Measurements from ENCODE around the gene TBC1D4. TPM values are rescaled to one million over a fixed set of nuclear protein-coding genes. Genes with fewer than 3 reads are reported as not detected.
"Not testable (repeated sequence)": the region's sequence is repeated elsewhere in the genome, so short reads cannot be mapped to it uniquely, and the experiment has no call there.

The TBC1D4 gene
- total RNA-seq, 1 experiment from 2014 or later, result 19.5 TPM

- Histone ChIP-seq H3K79me2 (ENCODE audit: low read depth) (no peaks in the 10 kb centered on the region), H3K27me3 (ENCODE audit: insufficient read depth, low read depth) (no peaks in the 10 kb centered on the region), H3K4me3 (no peak overlapping the region), H3F3A (ENCODE audit: insufficient read depth, low read depth) (no peaks in the 10 kb centered on the region), H4K20me1 (ENCODE audit: insufficient read depth) (no peaks in the 10 kb centered on the region), H3K36me3 (ENCODE audit: low read depth) (no peaks in the 10 kb centered on the region), H2AFZ (no peak overlapping the region), H3K9me3 (ENCODE audit: insufficient read depth, low read depth) (no peaks in the 10 kb centered on the region), H3K4me2 (no peak overlapping the region), H3K9me2 (ENCODE audit: insufficient read depth) (no peaks in the 10 kb centered on the region), H3K27ac (no peak overlapping the region), H3K4me1 (replicated peaks; ENCODE audit: insufficient read depth) (no peaks in the 10 kb centered on the region)
- no TSS peak for BruUV-seq (replicated peaks)
- CTCF ChIA-PET, result no interaction called here
- intact Hi-C loops (cut with micrococcal nuclease; ENCODE audit: unreplicated experiment), result no loop called here
- DNase-seq, result no peak
- TF ChIP-seq CTCF (conservative IDR thresholded peaks at IDR 0.05) (no peak), EZH2 (IDR thresholded peaks at IDR 0.05; ENCODE audit: low read depth) (no peak)
- POLR2A ChIA-PET (ENCODE audit: unreplicated experiment), result no interaction called here
Measured at GRCh38 chr13:75294110-75294509, 187.9 kb downstream of the TBC1D4 start.

- BruUV-seq (replicated peaks), result no TSS peak
Measured at GRCh38 chr13:75285310-75285709, 196.7 kb downstream of the TBC1D4 start.

GRCh38 chr13:75279834-75280369 is 202.1 kb downstream of the TBC1D4 start:
- H2AFZ ChIP-seq, result no peak overlapping the region
- TF ChIP-seq EZH2 (IDR thresholded peaks at IDR 0.05; ENCODE audit: low read depth), result no peak
- TF ChIP-seq CTCF (conservative IDR thresholded peaks at IDR 0.05), result no peak
- no peaks in the 10 kb centered on the region for H3K27me3 ChIP-seq (ENCODE audit: insufficient read depth, low read depth)
- no peak overlapping the region for H3K4me2 ChIP-seq
- no peak for DNase-seq
- H3K27ac ChIP-seq, result no peak overlapping the region
- POLR2A ChIA-PET (ENCODE audit: unreplicated experiment), result no interaction called here
- H3K9me3 ChIP-seq (ENCODE audit: insufficient read depth, low read depth), result no peaks in the 10 kb centered on the region
- CTCF ChIA-PET, result no interaction called here
- no TSS peak for BruUV-seq (replicated peaks)
- no peaks in the 10 kb centered on the region for H3K36me3 ChIP-seq (ENCODE audit: low read depth)
- H3K4me1 ChIP-seq (replicated peaks; ENCODE audit: insufficient read depth), result no peaks in the 10 kb centered on the region
- no peak overlapping the region for H3K4me3 ChIP-seq
- no peaks in the 10 kb centered on the region for H3K79me2 ChIP-seq (ENCODE audit: low read depth)
- H3K9me2 ChIP-seq (ENCODE audit: insufficient read depth), result no peaks in the 10 kb centered on the region
- no peaks in the 10 kb centered on the region for H4K20me1 ChIP-seq (ENCODE audit: insufficient read depth)
- intact Hi-C loops (cut with micrococcal nuclease; ENCODE audit: unreplicated experiment), result no loop called here
- no peaks in the 10 kb centered on the region for H3F3A ChIP-seq (ENCODE audit: insufficient read depth, low read depth)

More at GRCh38 chr13:75285310-75285709, 196.7 kb downstream of the TBC1D4 start:
- H3F3A ChIP-seq (ENCODE audit: insufficient read depth, low read depth), result no peaks in the 10 kb centered on the region
- H3K36me3 ChIP-seq (ENCODE audit: low read depth), result no peaks in the 10 kb centered on the region
- intact Hi-C loops (cut with micrococcal nuclease; ENCODE audit: unreplicated experiment), result no loop called here
- no peaks in the 10 kb centered on the region for H3K27me3 ChIP-seq (ENCODE audit: insufficient read depth, low read depth)
- no peak overlapping the region for H3K27ac ChIP-seq
- H3K4me2 ChIP-seq, result no peak overlapping the region
- no peaks in the 10 kb centered on the region for H3K9me2 ChIP-seq (ENCODE audit: insufficient read depth)
- POLR2A ChIA-PET (ENCODE audit: unreplicated experiment), result no interaction called here
- H3K4me1 ChIP-seq (replicated peaks; ENCODE audit: insufficient read depth), result no peaks in the 10 kb centered on the region
- H3K79me2 ChIP-seq (ENCODE audit: low read depth), result no peaks in the 10 kb centered on the region
- H3K9me3 ChIP-seq (ENCODE audit: insufficient read depth, low read depth), result no peaks in the 10 kb centered on the region
- TF ChIP-seq EZH2 (IDR thresholded peaks at IDR 0.05; ENCODE audit: low read depth), result no peak
- no peak for DNase-seq
- H4K20me1 ChIP-seq (ENCODE audit: insufficient read depth), result no peaks in the 10 kb centered on the region
- H3K4me3 ChIP-seq, result no peak overlapping the region
- CTCF ChIA-PET, result no interaction called here
- no peak overlapping the region for H2AFZ ChIP-seq

- CTCF ChIA-PET; H3K79me2 ChIP-seq (ENCODE audit: low read depth); BruUV-seq (replicated peaks): not testable (repeated sequence)
Measured at GRCh38 chr13:75273695-75274094, 208.3 kb downstream of the TBC1D4 start.

More at GRCh38 chr13:75273695-75274094, 208.3 kb downstream of the TBC1D4 start:
- H3K9me3 ChIP-seq (ENCODE audit: insufficient read depth, low read depth); DNase-seq; H3K4me2 ChIP-seq; H2AFZ ChIP-seq; H3K27me3 ChIP-seq (ENCODE audit: insufficient read depth, low read depth); H3K4me1 ChIP-seq (replicated peaks; ENCODE audit: insufficient read depth); intact Hi-C loops (cut with micrococcal nuclease; ENCODE audit: unreplicated experiment); H4K20me1 ChIP-seq (ENCODE audit: insufficient read depth); H3K27ac ChIP-seq; H3F3A ChIP-seq (ENCODE audit: insufficient read depth, low read depth); H3K36me3 ChIP-seq (ENCODE audit: low read depth); H3K4me3 ChIP-seq; H3K9me2 ChIP-seq (ENCODE audit: insufficient read depth): not testable (repeated sequence)
- POLR2A ChIA-PET (ENCODE audit: unreplicated experiment), result interaction anchor here (0.6 kb wide), 1 partner anchor 1753 kb away, joined by 4 read pairs; no protein-coding TSS in a partner anchor
